NOMO-1 treated with DMSO at 0.1 percent for 48 hours (cell line): ENCODE data around the gene KTN1.

Source experiments
- DNase-seq: peaks from one replicate; lab custom pipeline; 2025; ENCODE audit not compliant: unreplicated experiment; lab: John Stamatoyannopoulos, UW

Gene KTN1

GRCh38 chr14:55671641-55672040, 91.6 kb downstream of the KTN1 start:
- no peak for DNase-seq

- no peak for DNase-seq
These were observed 93.0 kb downstream of the KTN1 start for GRCh38 chr14:55673048-55673447.

- no peak for DNase-seq
These were observed 101.1 kb downstream of the KTN1 start for GRCh38 chr14:55681096-55681495.

GRCh38 chr14:55684956-55685584, 105.1 kb downstream of the KTN1 start:
- DNase-seq = no peak

- no peak for DNase-seq
These were observed 106.7 kb downstream of the KTN1 start for GRCh38 chr14:55686713-55687112.

- no peak for DNase-seq
These were observed 108.6 kb downstream of the KTN1 start for GRCh38 chr14:55688566-55688965.

GRCh38 chr14:55689981-55690871, 110.2 kb downstream of the KTN1 start:
- DNase-seq = no peak

- no peak for DNase-seq
These were observed 111.7 kb downstream of the KTN1 start for GRCh38 chr14:55691659-55692058.

- DNase-seq = no peak
These were observed 113.9 kb downstream of the KTN1 start for GRCh38 chr14:55693904-55694303.

GRCh38 chr14:55697414-55697861, 117.4 kb downstream of the KTN1 start:
- no peak for DNase-seq

GRCh38 chr14:55698051-55698450, 118.0 kb downstream of the KTN1 start:
- no peak for DNase-seq

GRCh38 chr14:55699131-55700057, 119.4 kb downstream of the KTN1 start:
- DNase-seq = no peak

- DNase-seq = no peak
These were observed 121.6 kb downstream of the KTN1 start for GRCh38 chr14:55701638-55702037.

GRCh38 chr14:55702511-55702910, 122.5 kb downstream of the KTN1 start:
- DNase-seq = no peak

GRCh38 chr14:55704654-55705053, 124.6 kb downstream of the KTN1 start:
- DNase-seq = no peak

GRCh38 chr14:55705651-55706364, 125.8 kb downstream of the KTN1 start:
- no peak for DNase-seq

- DNase-seq = no peak
These were observed 126.3 kb downstream of the KTN1 start for GRCh38 chr14:55706365-55706684.

GRCh38 chr14:55706893-55707292, 126.9 kb downstream of the KTN1 start:
- DNase-seq = peak; percentile 31

- peak; percentile 19 for DNase-seq
These were observed 127.4 kb downstream of the KTN1 start for GRCh38 chr14:55707365-55707804.

- DNase-seq = no peak
These were observed 130.6 kb downstream of the KTN1 start for GRCh38 chr14:55710506-55711041.
